Keratinocyte (primary cell): Measurements from ENCODE around the gene GTF3A.

ENCODE experiments used
- EZH2 ChIP-seq: IDR thresholded peaks from one replicate; pipeline ENCODE4 v1.6.1; 2012; ENCODE audit warnings: inconsistent platforms, mild to moderate bottlenecking, low read length, moderate library complexity
- TF ChIP-seq, protein P1 (sequence below), 3 experiments: IDR thresholded peaks in 1 of 3; conservative IDR thresholded peaks in 1 of 3; optimal IDR thresholded peaks in 1 of 3; 2 replicates in 2 of 3; 3 replicates in 1 of 3; pipeline versions ENCODE3 to v1.5.1; 2011; ENCODE audit warnings: low read length in 3 of 3, mild to moderate bottlenecking in 3 of 3, moderate library complexity in 2 of 3, control low read depth in 1 of 3, inconsistent platforms in 1 of 3; ENCODE audit not compliant: insufficient read depth in 2 of 3; ENCODE audit errors: extremely low read depth in 1 of 3

DNA sequence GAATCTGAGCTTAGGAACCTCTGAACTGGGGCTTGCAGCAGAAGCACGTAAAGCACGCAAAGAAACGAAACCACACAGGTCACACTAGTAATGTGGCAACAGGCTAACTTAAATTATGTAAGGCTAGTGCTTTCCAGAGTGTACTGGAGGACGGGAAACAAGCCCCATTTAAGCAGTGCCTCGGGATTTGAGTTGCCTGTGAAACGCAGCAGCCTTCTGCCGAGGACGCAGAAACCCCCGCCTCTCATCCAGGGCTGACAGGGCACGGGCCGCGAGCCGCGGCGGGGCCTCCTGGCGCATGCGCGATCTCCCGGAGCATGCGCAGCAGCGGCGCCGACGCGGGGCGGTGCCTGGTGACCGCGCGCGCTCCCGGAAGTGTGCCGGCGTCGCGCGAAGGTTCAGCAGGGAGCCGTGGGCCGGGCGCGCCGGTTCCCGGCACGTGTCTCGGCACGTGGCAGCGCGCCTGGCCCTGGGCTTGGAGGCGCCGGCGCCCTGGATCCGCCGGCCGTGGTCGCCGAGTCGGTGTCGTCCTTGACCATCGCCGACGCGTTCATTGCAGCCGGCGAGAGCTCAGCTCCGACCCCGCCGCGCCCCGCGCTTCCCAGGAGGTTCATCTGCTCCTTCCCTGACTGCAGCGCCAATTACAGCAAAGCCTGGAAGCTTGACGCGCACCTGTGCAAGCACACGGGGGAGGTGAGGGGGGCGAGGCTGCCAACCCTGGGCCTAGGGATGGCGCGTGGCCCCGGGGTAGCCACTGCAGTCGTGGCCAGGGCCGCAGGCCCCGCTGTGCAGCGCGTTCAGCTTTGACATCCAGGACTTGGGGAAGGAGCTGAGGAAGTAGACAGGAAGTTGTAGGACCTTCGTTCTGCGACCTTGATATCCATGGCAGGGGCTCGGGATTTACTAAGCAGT is at the start of gene GTF3A:
- TF ChIP-seq, protein P1, sequence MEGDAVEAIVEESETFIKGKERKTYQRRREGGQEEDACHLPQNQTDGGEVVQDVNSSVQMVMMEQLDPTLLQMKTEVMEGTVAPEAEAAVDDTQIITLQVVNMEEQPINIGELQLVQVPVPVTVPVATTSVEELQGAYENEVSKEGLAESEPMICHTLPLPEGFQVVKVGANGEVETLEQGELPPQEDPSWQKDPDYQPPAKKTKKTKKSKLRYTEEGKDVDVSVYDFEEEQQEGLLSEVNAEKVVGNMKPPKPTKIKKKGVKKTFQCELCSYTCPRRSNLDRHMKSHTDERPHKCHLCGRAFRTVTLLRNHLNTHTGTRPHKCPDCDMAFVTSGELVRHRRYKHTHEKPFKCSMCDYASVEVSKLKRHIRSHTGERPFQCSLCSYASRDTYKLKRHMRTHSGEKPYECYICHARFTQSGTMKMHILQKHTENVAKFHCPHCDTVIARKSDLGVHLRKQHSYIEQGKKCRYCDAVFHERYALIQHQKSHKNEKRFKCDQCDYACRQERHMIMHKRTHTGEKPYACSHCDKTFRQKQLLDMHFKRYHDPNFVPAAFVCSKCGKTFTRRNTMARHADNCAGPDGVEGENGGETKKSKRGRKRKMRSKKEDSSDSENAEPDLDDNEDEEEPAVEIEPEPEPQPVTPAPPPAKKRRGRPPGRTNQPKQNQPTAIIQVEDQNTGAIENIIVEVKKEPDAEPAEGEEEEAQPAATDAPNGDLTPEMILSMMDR (optimal IDR thresholded peaks at IDR 0.05 in 1 of 3, IDR thresholded peaks at IDR 0.05 in 1 of 3, conservative IDR thresholded peaks at IDR 0.05 in 1 of 3; ENCODE audit: extremely low read depth in 1 of 3, insufficient read depth in 2 of 3, low read length in 3 of 3) = no peak
- no peak for TF ChIP-seq EZH2
